ENCODE results near the gene STXBP2.

DNA sequence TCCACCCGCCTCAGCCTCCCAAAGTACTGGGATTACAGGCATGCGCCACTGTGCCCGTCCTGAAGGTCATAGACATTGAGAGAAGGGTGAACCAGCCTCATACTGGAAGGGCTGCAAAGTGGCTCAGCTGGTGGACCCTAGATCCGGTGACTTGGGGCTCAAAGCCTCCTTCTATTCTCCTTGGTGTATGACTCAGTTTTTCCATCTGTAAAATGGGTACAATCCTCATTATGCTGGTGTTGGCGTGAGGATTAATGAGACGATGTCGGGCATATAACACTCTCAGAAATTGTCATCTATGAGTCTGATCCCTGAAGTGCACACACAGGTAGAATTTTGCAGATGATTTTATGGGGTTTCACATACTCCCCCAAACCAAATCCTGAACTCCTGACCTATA, 47.1 kb upstream of the STXBP2 start:
- TF ChIP-seq, protein P1, sequence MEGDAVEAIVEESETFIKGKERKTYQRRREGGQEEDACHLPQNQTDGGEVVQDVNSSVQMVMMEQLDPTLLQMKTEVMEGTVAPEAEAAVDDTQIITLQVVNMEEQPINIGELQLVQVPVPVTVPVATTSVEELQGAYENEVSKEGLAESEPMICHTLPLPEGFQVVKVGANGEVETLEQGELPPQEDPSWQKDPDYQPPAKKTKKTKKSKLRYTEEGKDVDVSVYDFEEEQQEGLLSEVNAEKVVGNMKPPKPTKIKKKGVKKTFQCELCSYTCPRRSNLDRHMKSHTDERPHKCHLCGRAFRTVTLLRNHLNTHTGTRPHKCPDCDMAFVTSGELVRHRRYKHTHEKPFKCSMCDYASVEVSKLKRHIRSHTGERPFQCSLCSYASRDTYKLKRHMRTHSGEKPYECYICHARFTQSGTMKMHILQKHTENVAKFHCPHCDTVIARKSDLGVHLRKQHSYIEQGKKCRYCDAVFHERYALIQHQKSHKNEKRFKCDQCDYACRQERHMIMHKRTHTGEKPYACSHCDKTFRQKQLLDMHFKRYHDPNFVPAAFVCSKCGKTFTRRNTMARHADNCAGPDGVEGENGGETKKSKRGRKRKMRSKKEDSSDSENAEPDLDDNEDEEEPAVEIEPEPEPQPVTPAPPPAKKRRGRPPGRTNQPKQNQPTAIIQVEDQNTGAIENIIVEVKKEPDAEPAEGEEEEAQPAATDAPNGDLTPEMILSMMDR (conservative IDR thresholded peaks at IDR 0.05; ENCODE audit: low read depth, low read length): no peak
- TF ChIP-seq EZH2 (IDR thresholded peaks at IDR 0.05; ENCODE audit: low read length, unreplicated experiment) (no peak), EZH2phosphoT487 (IDR thresholded peaks at IDR 0.05; ENCODE audit: borderline replicate concordance, low read length) (no peak)

All from PC-3 (cell line).